SHP77 treated with DMSO at 0.1 percent for 48 hours (cell line): ENCODE measurements around the gene NOTUM.

Source experiments
- DNase-seq: peaks from one replicate; lab custom pipeline; 2025; lab: John Stamatoyannopoulos, UW

The NOTUM gene

GRCh38 chr17:81977211-81977808 lies 16.3 kb upstream of the NOTUM start, which contains the start of gene ASPSCR1:
Gene ASPSCR1 (plus strand): TSS chr17:81977629. CDS start chr17:81977647, 18 bp downstream.
- DNase-seq = peak; percentile 69

- DNase-seq = peak; percentile 92
Measured at GRCh38 chr17:81976332-81977210, 15.6 kb upstream of the NOTUM start.

GRCh38 chr17:81973432-81973831 lies 12.4 kb upstream of the NOTUM start:
- no peak for DNase-seq

- no peak for DNase-seq
Measured at GRCh38 chr17:81968850-81969812, 8.1 kb upstream of the NOTUM start.

- DNase-seq = no peak
Measured at GRCh38 chr17:81968396-81968745, 7.4 kb upstream of the NOTUM start.

GRCh38 chr17:81967533-81968395 lies 6.8 kb upstream of the NOTUM start:
- DNase-seq = peak; percentile 62

GRCh38 chr17:81967244-81967532 lies 6.2 kb upstream of the NOTUM start:
- no peak for DNase-seq

GRCh38 chr17:81966343-81967243 lies 5.6 kb upstream of the NOTUM start:
- peak; percentile 71 for DNase-seq

GRCh38 chr17:81964081-81964849 lies 3.3 kb upstream of the NOTUM start:
- DNase-seq = no peak

GRCh38 chr17:81962499-81963441 lies 1.8 kb upstream of the NOTUM start:
- DNase-seq = no peak

- DNase-seq = no peak
Measured at GRCh38 chr17:81961521-81962498, 823 bp upstream of the NOTUM start.

- no peak for DNase-seq
Measured at GRCh38 chr17:81960130-81960958, 643 bp downstream of the NOTUM start.

- DNase-seq = no peak
Measured at GRCh38 chr17:81959362-81960129, 1.4 kb downstream of the NOTUM start.

- no peak for DNase-seq
Measured at GRCh38 chr17:81958633-81959342, 2.2 kb downstream of the NOTUM start.
